Measurements from ENCODE around the gene CCDC51. TPM values are rescaled to one million over a fixed set of nuclear protein-coding genes. Genes with fewer than 3 reads are reported as not detected.
A peak's percentile ranks its signal among the peaks of the same experiment; 100 is the strongest.

Gene CCDC51
- total and polyA plus RNA-seq, 2 experiments from 2014 or later, result 20.8 to 24.1 TPM

DNA sequence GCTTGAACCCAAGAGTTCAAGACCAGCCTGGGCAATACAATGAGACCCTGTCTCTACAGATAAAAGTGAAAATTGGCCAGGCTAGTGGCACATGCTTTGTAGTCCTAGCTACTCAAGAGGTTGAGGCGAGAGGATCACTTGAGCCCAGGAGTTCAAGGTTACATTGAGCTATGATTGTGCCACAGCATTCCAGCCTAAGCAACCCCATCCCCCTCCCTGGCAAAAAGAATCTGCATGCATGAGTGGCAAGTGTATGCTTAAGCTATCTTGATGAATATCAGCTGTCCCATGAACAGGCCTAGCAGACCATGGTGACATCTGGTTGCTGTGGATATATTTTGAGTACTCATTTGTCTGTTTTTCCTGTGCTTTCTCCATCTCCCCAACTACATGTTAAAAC, 11.4 kb upstream of the CCDC51 start (continued):
- TF ChIP-seq, protein P1, sequence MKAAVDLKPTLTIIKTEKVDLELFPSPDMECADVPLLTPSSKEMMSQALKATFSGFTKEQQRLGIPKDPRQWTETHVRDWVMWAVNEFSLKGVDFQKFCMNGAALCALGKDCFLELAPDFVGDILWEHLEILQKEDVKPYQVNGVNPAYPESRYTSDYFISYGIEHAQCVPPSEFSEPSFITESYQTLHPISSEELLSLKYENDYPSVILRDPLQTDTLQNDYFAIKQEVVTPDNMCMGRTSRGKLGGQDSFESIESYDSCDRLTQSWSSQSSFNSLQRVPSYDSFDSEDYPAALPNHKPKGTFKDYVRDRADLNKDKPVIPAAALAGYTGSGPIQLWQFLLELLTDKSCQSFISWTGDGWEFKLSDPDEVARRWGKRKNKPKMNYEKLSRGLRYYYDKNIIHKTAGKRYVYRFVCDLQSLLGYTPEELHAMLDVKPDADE (IDR thresholded peaks at IDR 0.05), result no peak
- TF ChIP-seq CREB1 (CRISPR knock-in tag; IDR thresholded peaks at IDR 0.05; ENCODE audit: low read depth), result no peak
- TF ChIP-seq EZH2phosphoT487 (IDR thresholded peaks at IDR 0.05; ENCODE audit: unreplicated experiment), result no peak

DNA sequence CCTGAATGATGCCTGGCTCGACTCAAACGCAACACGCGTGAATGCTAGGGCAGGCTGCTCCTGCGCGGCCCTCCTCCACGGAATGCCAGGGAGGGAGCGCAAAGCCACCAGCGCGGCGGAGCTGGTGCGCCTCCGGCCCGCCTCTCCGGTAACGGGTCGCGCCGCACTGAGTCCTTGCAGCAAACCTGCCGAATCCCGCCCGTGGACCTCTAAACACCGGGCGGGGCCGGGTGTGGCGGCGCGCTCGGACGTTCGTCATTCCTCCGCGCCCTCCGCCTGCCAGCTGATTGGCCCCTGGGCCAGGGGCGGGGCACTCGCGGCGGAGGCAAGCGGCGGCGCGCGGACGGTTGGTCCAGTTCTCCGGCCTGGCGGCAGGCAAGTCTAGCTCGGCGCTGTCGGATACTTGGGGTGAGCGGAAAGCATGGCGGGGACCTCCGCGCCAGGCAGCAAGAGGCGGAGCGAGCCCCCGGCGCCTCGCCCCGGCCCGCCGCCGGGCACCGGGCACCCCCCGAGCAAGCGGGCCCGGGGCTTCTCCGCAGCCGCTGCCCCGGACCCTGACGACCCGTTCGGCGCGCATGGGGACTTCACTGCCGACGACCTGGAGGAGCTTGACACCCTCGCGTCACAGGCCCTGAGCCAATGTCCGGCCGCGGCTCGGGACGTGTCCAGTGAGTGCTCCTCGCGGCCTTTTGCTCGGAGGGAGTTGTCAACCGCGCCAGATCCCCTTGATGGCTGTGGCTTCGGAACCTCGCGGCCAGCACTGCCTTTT, 6.7 kb upstream of the CCDC51 start, which contains the start of gene ATRIP:
Gene ATRIP (plus strand): TSS at position 313 of the 769 bp plus-strand sequence. CDS start 109 bp downstream, at position 422.
- H3K27ac ChIP-seq (ENCODE audit: low read depth), result peak within 1 kb of the TSS; percentile 78; the same call in 1 of the 2 replicates
- TF ChIP-seq POLR2AphosphoS5 (IDR thresholded peaks at IDR 0.05; ENCODE audit: low read depth) (peak; percentile 99), EZH2 (IDR thresholded peaks at IDR 0.05; ENCODE audit: low read depth, unreplicated experiment) (no peak), ZNF331 (CRISPR knock-in tag; IDR thresholded peaks at IDR 0.05; ENCODE audit: low read depth) (no peak), JUNB (IDR thresholded peaks at IDR 0.05; ENCODE audit: unreplicated experiment) (no peak), STAT1 (IDR thresholded peaks at IDR 0.05; ENCODE audit: unreplicated experiment) (no peak), EZH2phosphoT487 (IDR thresholded peaks at IDR 0.05; ENCODE audit: unreplicated experiment) (no peak), ZNF114 (CRISPR knock-in tag; IDR thresholded peaks at IDR 0.05) (no peak), NANOG (IDR thresholded peaks at IDR 0.05; ENCODE audit: borderline replicate concordance) (no peak)
- TF ChIP-seq, protein P2, sequence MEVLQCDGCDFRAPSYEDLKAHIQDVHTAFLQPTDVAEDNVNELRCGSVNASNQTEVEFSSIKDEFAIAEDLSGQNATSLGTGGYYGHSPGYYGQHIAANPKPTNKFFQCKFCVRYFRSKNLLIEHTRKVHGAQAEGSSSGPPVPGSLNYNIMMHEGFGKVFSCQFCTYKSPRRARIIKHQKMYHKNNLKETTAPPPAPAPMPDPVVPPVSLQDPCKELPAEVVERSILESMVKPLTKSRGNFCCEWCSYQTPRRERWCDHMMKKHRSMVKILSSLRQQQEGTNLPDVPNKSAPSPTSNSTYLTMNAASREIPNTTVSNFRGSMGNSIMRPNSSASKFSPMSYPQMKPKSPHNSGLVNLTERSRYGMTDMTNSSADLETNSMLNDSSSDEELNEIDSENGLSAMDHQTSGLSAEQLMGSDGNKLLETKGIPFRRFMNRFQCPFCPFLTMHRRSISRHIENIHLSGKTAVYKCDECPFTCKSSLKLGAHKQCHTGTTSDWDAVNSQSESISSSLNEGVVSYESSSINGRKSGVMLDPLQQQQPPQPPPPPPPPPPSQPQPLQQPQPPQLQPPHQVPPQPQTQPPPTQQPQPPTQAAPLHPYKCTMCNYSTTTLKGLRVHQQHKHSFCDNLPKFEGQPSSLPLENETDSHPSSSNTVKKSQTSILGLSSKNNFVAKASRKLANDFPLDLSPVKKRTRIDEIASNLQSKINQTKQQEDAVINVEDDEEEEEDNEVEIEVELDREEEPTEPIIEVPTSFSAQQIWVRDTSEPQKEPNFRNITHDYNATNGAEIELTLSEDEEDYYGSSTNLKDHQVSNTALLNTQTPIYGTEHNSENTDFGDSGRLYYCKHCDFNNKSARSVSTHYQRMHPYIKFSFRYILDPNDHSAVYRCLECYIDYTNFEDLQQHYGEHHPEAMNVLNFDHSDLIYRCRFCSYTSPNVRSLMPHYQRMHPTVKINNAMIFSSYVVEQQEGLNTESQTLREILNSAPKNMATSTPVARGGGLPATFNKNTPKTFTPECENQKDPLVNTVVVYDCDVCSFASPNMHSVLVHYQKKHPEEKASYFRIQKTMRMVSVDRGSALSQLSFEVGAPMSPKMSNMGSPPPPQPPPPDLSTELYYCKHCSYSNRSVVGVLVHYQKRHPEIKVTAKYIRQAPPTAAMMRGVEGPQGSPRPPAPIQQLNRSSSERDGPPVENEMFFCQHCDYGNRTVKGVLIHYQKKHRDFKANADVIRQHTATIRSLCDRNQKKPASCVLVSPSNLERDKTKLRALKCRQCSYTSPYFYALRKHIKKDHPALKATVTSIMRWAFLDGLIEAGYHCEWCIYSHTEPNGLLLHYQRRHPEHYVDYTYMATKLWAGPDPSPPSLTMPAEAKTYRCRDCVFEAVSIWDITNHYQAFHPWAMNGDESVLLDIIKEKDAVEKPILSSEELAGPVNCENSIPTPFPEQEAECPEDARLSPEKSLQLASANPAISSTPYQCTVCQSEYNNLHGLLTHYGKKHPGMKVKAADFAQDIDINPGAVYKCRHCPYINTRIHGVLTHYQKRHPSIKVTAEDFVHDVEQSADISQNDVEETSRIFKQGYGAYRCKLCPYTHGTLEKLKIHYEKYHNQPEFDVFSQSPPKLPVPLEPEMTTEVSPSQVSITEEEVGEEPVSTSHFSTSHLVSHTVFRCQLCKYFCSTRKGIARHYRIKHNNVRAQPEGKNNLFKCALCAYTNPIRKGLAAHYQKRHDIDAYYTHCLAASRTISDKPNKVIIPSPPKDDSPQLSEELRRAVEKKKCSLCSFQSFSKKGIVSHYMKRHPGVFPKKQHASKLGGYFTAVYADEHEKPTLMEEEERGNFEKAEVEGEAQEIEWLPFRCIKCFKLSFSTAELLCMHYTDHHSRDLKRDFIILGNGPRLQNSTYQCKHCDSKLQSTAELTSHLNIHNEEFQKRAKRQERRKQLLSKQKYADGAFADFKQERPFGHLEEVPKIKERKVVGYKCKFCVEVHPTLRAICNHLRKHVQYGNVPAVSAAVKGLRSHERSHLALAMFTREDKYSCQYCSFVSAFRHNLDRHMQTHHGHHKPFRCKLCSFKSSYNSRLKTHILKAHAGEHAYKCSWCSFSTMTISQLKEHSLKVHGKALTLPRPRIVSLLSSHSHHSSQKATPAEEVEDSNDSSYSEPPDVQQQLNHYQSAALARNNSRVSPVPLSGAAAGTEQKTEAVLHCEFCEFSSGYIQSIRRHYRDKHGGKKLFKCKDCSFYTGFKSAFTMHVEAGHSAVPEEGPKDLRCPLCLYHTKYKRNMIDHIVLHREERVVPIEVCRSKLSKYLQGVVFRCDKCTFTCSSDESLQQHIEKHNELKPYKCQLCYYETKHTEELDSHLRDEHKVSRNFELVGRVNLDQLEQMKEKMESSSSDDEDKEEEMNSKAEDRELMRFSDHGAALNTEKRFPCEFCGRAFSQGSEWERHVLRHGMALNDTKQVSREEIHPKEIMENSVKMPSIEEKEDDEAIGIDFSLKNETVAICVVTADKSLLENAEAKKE (CRISPR knock-in tag; IDR thresholded peaks at IDR 0.05), result no peak
- TF ChIP-seq, protein P1 (IDR thresholded peaks at IDR 0.05), result peak; percentile 72; the same call in 1 of the 2 replicates
- TF ChIP-seq, protein P3, sequence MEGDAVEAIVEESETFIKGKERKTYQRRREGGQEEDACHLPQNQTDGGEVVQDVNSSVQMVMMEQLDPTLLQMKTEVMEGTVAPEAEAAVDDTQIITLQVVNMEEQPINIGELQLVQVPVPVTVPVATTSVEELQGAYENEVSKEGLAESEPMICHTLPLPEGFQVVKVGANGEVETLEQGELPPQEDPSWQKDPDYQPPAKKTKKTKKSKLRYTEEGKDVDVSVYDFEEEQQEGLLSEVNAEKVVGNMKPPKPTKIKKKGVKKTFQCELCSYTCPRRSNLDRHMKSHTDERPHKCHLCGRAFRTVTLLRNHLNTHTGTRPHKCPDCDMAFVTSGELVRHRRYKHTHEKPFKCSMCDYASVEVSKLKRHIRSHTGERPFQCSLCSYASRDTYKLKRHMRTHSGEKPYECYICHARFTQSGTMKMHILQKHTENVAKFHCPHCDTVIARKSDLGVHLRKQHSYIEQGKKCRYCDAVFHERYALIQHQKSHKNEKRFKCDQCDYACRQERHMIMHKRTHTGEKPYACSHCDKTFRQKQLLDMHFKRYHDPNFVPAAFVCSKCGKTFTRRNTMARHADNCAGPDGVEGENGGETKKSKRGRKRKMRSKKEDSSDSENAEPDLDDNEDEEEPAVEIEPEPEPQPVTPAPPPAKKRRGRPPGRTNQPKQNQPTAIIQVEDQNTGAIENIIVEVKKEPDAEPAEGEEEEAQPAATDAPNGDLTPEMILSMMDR (conservative IDR thresholded peaks at IDR 0.05; ENCODE audit: low read depth in 2 of 2), result no peak

More for the DNA sequence above, 6.7 kb upstream of the CCDC51 start, which contains the start of gene ATRIP:
- H3K4me2 ChIP-seq, result peak within 1 kb of the TSS; percentile 99
- peaks cover 16% of the 10 kb centered on the region; the same call in 1 of the 2 replicates for H3K4me1 ChIP-seq (ENCODE audit: insufficient read depth)
- ATAC-seq, result peak; percentile 96
- peaks cover 38% of the 10 kb centered on the region for H3K79me2 ChIP-seq (replicated peaks; ENCODE audit: insufficient read depth)
- DNase-seq (ENCODE audit: low spot score), result peak; percentile 97
- H3K9me2 ChIP-seq (ENCODE audit: insufficient read depth), result no peaks in the 10 kb centered on the region
- no peaks in the 10 kb centered on the region for H3K27me3 Mint-ChIP-seq (ENCODE audit: insufficient read depth, low read depth, poor library complexity)
- H4K20me1 ChIP-seq (replicated peaks; ENCODE audit: insufficient read depth), result peaks cover 27% of the 10 kb centered on the region
- H3K36me3 ChIP-seq (ENCODE audit: insufficient read depth), result peaks cover 19% of the 10 kb centered on the region
- H3K4me3 Mint-ChIP-seq, result peak within 1 kb of the TSS; percentile 94
- peak within 1 kb of the TSS; percentile 97 for H2AFZ ChIP-seq
- peaks cover 41% of the 10 kb centered on the region for H3K36me3 Mint-ChIP-seq (ENCODE audit: low read depth)
- H3F3A ChIP-seq (replicated peaks; ENCODE audit: low read depth), result peaks cover 52% of the 10 kb centered on the region
- H3K27ac Mint-ChIP-seq, result peak within 1 kb of the TSS; percentile 95
- no peaks in the 10 kb centered on the region for H3K27me3 ChIP-seq (ENCODE audit: insufficient read depth)
- H3K4me3 ChIP-seq, result peak within 1 kb of the TSS; percentile 99
- H3K4me1 Mint-ChIP-seq, result peaks cover 26% of the 10 kb centered on the region
- no peaks in the 10 kb centered on the region for H3K9me3 Mint-ChIP-seq

Measured in GM23338 (cell line).